GM19099 (cell line): ENCODE data around the gene TMBIM6.

Experiments used
- POLR2A ChIP-seq: IDR thresholded peaks from 3 replicates; pipeline ENCODE4 v1.6.1; 2011; ENCODE audit warnings: low read depth; ENCODE audit not compliant: insufficient read length; ENCODE audit errors: extremely low read depth

TMBIM6 gene

GRCh38 chr12:49761677-49762467, 20.5 kb downstream of the TMBIM6 start:
- no peak for TF ChIP-seq POLR2A

- TF ChIP-seq POLR2A = no peak
Measured at GRCh38 chr12:49762468-49762847, 21.1 kb downstream of the TMBIM6 start.

GRCh38 chr12:49763006-49763591, 21.7 kb downstream of the TMBIM6 start:
- no peak for TF ChIP-seq POLR2A

- TF ChIP-seq POLR2A = no peak
Measured at GRCh38 chr12:49764126-49764525, 22.8 kb downstream of the TMBIM6 start.

GRCh38 chr12:49766115-49766455, 24.7 kb downstream of the TMBIM6 start:
- TF ChIP-seq POLR2A = no peak

GRCh38 chr12:49767333-49767732, 26.0 kb downstream of the TMBIM6 start:
- TF ChIP-seq POLR2A = no peak

- no peak for TF ChIP-seq POLR2A
Measured at GRCh38 chr12:49776413-49776812, 35.1 kb downstream of the TMBIM6 start.

GRCh38 chr12:49776858-49777257, 35.5 kb downstream of the TMBIM6 start:
- no peak for TF ChIP-seq POLR2A

GRCh38 chr12:49777341-49777740, 36.0 kb downstream of the TMBIM6 start:
- TF ChIP-seq POLR2A = no peak

GRCh38 chr12:49777800-49778748, 36.7 kb downstream of the TMBIM6 start:
- TF ChIP-seq POLR2A = no peak

GRCh38 chr12:49779581-49779980, 38.2 kb downstream of the TMBIM6 start:
- TF ChIP-seq POLR2A = no peak

GRCh38 chr12:49783917-49784676, 42.7 kb downstream of the TMBIM6 start:
- no peak for TF ChIP-seq POLR2A

GRCh38 chr12:49784756-49785409, 43.5 kb downstream of the TMBIM6 start:
- TF ChIP-seq POLR2A = no peak

- TF ChIP-seq POLR2A = no peak
Measured at GRCh38 chr12:49787672-49788071, 46.3 kb downstream of the TMBIM6 start.
